ENCODE results near the gene ARID5A.
"Not testable (repeated sequence)": the region's sequence is repeated elsewhere in the genome, so short reads cannot be mapped to it uniquely, and the experiment has no call there.

Gene ARID5A

DNA sequence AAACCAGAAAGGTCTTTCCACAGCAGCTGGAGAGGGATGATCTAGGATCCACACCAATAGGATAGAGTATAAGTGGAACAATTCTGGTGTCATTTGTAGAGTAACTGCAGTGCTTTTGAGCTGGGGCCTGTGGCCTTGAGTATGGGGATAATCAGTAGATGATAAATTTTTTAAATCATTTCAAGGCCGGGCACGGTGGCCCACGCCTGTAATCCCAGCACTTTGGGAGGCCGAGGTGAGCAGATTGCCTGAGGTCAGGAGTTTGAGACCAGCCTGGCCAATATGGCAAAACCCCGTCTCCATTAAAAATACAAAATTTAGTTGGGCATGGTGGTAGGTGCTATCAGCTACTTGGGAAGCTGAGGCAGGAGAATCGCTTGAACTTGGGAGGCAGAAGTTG, 20.9 kb downstream of the ARID5A start:
- DNase-seq, result not testable (repeated sequence)

DNA sequence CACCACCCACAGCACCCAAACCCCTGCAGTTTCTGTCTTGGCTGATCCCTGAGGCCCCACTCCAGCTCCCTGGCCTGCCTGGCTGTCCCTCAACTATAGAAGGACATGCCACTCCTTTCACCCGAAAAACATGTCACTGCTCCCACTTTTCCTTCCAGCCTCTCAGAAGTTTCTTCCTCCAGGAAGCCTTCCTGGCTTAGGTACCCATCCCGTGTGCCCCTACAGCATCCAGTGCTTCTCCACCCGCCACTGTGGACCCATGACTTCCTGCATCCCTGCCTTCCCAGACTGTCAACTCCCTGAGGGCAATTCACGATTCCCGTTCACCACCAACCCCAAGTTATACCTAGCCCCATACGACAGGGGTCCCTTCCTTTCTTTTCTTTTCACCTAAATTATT, 21.5 kb downstream of the ARID5A start:
- DNase-seq, result no peak

DNA sequence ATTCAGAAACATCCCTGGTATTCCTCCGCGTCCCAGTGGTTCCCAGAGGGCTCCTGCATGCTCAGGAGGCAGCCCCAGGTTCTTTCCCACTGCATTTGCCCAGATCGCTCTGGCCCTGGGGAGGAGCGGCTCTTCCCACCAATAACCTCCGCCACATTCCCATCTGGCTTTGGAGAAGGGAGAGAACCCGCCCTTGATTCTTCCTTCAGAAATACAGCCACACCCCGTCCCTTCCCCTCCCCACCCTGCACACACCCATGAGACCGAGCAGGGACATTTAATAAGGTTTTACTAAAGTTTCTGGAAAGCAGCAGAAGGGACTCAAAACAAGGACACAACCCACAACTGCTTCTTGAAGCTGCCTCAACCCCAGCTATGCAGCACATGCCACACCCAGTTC, 21.9 kb downstream of the ARID5A start:
- no peak for DNase-seq

DNA sequence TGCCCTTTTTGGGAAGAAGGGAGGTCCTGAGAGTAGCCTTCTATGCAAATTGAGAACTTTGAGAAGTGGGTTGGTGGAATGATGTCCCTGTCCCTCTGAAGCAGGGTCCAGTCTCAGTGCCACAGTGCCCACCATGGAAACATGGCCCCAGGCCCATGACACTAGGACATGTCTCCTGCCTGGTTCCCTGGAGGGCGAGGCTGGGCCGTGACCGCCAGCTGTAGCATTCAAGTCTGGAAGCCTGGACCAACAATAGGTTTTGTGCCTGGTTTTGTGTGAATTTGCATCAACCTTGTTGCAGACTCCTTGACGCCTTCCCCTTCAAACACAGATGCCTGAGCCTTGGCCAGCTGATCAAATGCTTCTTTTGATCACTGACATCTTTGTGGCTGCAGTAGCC, 27.5 kb downstream of the ARID5A start:
- DNase-seq, result no peak

DNA sequence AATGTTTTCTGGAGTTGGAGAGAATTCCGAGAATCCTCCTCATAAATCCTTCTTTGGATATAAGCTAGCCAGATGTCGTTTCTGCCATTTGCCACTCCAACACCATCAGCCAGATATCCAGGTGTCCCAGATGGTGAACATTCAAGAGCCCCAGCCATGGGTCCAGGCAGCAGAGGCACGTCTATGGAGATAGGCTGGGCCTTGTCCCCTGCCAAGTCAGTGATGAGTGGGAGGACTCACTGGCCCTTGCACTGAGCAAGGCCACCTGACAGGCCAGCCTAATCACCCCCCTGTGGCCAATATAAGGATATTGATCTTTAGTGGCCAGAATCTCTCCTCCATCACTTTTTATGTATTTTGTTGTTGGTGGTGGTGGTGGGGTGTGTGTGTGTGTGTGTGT, 28.0 kb downstream of the ARID5A start:
- no peak for DNase-seq

DNA sequence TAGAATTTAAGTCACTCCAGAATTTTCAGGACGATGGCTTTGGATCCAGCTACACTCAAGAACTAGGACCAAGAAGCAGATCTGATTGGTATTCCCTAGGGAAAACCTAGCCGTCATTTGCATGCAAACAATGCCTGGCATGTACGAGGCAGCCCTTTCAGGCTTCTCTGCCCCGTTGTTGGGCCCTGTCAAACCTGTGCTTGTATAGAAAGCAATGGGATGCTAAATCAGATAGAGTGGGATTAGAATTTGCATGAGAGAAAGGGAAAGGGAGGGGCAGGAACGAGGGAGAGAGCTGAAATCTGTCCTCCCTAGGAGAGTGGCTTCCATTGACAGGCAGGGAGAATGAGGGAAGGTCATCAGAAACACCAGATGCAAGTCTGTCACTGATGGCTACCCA, 28.6 kb downstream of the ARID5A start:
- no peak for DNase-seq

DNA sequence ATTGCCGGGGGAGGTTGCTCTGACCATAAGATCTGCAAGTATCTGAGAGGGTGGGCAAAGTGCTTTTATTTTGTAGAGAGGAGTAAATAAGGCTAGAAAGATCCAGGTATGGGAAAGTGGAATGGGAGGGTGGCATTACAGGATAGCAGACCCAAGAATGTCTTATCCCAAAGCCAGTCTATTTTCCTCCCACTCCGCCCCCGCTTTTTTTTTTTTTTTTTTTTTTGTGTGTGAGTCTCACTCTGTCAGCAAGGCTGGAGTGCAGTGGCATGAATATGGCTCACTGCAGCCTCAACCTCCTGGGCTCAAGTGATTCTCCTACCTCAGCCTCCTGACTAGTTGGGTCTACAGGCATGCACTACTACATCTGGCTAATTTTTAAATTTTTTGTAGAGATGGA, 31.5 kb downstream of the ARID5A start:
- no peak for DNase-seq

DNA sequence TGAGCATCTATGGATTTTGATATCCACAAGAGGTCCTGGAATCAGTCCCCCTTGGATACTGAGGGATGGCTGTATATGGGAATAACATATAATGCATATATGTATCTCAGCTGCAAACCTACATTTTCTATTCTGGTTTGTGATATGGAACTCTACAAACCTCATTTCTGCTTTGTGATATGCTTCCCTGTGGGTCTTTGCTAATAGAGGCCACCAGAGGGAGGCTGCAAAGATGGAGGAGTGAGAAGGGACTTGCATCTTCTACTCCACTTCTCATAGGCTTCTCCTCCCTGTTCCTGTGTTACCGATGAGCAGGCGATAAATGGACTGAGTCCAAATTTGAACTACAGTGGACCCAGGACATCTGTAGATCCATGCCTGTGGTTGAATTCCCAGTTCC, 37.8 kb downstream of the ARID5A start:
- DNase-seq, result peak; percentile 7

DNA sequence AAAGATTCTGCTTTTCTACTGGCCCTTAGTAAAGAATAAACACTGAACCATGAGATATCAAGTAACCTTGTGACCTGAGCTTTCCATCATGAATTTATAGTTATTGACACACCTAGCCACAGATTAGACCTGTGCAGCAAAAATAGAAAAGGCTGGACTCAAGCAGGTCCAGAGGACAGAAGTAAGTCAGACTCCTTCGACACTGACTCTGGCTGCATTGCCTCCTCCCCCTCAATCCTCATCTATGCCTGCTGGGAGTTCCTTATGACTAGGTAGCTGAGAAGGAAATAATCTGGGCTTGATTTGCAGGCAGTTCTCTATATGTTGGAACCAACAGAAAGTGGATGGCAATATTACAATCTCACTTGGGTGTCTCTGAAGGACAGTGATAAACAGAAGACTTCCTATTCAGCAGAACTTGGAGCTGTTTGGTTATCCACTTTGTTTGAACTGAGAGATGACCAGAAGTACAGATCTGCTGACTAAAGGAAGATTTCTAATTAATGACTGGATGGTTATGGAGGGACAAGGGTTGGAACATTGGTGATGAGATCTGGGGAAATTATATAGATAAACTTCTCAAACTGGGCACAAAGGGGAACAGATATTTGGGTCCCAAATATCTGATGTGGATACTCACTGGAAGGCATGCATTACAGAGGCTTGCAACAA, 39.4 kb downstream of the ARID5A start:
- DNase-seq, result no peak

DNA sequence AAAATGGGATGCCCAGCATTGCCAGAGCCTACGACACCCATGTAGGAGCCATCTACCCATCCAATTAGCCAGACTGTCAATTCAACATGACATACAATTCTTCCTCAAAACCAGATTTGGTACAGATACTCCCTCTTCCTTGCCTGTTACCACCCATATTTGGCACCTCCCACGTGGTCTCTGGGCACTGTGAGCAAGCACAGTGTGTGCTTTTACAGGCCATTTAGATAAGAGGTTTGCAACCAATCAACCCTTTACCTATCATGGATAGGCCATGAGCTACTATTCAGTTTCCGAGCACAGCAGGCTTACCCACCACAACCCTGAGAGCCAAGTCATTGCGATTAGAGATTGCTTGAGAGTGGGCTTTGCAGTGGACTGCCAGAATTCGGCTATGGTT, 40.9 kb downstream of the ARID5A start:
- DNase-seq, result no peak

DNA sequence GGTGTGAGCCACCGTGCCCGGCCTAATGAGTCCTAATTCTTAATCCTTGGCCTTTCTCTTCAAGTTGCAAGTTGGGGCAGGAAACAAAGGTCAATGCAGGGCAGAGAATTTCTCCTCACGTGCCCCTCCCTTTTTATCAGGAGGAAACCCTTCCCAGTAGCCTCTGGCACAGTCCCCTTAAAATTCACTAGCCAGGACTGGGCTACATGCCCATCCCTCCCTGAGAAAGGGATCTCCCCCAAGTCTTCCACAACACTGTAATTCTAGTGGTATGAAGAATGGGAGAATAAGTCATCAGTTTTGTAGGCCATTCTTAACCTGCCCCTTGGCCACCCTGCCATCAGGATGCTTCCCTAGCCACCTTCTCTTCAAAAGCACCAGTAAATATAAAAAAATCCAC, 42.2 kb downstream of the ARID5A start:
- DNase-seq, result no peak

DNA sequence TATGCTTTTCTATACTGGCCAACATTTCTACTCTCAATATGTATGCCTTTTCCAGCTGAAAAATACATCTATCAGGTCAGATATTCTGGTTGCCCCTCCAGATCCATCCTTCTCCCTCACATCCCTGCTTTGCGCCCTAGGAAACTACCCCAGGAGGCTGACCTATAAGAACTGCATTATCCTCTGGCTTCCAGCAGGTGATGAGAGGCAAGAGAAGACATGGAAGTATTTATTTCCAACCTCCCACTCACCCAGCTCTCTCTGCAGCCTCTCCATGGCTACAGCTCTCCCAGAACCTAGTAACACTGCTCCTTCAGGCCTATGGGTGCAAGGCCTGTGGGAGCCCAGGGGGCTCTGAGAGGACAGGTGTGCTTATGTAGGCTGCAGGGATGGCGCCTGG, 42.9 kb downstream of the ARID5A start:
- no peak for DNase-seq

DNA sequence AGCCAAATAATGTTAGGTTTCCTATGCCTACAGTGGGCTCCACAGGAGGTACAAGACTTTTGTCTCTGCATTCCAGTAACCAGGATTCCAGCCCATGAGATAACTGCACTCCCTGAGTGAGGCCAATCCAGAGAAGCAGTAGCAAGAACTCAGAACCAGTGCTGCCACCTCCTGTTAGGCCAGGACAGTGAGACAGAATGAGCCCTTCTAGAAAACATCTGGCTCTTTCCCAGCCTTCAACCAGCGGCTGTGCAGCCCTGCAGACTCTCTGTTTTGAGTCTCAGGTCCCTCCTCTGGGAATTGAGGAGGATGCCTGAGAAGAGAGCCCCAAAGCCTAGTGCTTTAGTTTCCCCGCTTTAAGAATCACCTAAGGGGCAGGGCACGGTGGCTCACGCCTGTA, 44.2 kb downstream of the ARID5A start:
- peak; percentile 26 for DNase-seq

DNA sequence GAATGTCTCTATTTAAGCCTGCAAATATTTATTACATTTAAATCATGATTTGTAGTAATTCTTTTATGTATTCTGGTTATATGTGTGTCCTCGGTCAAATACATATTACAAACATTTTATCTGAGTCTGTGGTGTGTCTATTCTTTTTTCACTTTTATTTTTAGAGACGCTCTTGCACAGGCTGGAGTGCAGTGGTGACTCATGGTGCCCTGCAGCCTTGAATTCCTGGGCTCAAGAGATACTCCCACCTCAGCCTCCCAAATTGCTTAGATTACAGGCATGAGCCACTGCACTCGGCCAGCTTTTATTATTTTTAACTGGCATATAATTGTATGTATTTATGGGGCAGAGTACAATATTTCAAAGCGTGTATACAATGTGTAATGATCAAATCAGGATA, 47.5 kb downstream of the ARID5A start:
- no peak for DNase-seq

DNA sequence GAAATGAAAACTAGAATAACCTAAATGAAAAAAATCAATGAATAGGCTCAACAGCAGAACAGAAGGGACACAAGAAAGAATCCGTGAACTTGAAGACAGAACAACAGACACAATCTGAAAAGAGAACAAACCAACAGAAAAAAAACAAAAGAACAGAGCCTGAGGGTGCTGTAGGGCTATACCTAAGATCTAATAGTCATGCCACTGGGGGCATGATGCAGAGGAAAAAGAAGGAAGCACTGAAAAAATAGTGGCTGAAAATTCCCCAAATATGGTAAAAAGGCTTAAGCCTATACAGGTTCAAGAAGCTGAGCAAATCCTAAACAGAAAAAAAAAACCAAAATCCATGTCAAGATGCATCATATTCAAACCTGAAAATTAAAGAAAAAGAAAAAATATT, 51.3 kb downstream of the ARID5A start:
- peak; percentile 13 for DNase-seq

DNA sequence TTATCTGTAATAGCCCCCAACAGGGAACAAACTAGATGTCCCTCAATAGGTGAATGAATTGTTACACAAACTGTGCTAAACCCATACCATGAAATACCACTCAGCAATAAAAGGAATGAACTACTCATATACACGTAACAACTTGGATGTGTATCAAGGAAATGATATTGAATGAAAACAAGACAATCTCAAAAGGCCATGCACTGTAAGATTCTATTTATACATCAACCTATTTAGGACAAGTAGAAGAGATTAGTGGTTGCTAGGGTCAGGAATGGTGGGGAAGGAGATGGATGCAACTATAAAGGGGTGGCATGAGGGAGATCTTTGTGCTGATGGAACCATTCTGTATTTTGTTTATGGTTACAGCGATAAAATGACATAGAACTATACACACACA, 54.5 kb downstream of the ARID5A start:
- no peak for DNase-seq

DNA sequence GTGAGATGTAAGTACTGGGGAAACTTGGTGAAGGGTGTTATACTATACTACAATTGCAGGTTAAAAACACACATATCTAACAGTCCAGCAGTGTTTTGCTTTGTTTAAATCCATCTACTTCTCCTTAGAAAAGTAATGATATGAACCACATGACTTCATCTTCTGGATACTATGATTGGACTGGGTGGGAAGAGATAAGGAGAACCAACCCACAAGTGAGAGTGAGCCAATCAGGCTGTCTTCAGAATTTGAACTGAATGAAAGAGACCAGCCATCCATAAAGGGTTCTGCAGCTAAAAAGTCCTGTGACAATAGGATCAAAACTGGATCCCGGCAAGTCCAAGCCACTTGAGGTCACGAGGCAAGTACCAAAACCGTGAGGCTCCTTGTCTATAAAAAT, 54.9 kb downstream of the ARID5A start:
- no peak for DNase-seq

DNA sequence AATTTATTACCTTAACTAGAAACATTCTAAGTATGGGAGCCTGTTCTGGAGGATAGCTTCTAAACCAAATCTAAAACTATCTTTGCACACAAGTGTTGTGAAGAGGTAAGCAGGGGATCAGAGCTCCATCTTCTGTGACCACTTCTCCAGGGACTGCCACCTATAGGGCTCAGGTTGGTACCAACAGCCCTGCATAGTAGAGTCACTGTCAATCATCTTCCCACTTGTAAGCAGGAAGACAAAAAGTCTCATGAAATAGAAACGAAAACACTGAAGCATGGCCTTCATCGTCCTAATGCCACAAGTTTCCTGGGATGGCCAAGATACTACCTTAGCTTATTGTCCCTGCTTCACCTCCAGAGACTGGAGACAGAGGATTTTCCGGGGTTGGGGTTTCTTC, 57.7 kb downstream of the ARID5A start:
- DNase-seq, result no peak

DNA sequence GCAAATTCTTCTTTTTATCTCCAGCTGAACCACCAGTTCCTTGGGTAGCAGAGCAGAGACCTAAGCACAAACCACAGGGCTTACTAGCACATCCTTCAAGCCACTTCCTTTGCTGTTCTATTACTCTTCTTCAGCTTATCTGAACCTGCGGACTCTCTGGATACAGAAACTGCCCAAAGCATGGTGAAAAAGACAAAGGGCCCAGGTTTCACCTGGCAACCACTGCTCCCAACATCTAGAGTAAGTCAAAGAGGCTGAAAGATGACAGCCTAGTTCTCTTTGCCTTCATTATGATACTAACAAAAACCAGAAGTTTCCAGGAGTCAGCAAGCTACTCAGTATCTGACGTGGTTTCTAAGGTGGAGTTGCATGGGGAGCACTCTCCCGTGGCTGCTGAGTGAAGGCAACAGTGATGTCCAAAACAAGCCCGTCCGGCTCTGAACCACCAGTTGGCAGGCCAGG, 58.2 kb downstream of the ARID5A start:
- no peak for DNase-seq

DNA sequence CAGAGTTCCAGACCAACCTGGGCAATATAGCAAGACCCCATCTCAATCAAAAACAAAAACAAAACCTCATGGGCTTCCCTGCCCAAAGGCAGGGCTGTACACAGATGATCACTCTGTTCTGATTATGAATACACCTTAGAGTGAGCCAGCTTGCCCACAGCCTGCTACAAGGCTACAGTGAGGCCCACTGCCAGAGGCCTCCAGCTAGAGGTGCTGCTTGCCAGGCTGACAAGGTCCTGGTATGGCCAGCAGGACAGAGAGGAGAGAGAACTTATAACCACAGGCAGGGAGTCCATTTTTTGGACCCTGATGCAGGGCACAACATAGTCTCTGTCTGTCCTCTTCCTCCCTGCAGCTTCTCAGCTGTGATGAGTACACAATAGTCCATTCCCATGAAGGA, 60.0 kb downstream of the ARID5A start:
- no peak for DNase-seq

DNA sequence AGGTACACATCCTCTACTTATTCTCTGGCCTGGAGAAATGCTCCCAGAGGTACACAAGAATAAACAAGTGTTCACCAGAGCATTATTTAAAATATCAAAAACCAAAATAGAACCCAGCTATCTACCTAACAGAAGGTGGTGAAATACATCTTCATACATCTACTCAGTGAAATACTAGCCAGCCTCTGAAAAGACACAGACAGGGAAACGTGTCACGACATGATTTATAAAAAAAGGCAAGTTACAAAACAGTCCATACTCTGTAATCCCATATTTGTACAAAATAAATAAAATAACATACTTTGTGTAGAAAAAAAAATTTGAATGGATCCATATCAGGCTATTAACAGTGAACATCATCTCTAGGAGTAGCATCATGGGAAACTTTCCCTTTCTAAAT, 63.4 kb downstream of the ARID5A start:
- no peak for DNase-seq

DNA sequence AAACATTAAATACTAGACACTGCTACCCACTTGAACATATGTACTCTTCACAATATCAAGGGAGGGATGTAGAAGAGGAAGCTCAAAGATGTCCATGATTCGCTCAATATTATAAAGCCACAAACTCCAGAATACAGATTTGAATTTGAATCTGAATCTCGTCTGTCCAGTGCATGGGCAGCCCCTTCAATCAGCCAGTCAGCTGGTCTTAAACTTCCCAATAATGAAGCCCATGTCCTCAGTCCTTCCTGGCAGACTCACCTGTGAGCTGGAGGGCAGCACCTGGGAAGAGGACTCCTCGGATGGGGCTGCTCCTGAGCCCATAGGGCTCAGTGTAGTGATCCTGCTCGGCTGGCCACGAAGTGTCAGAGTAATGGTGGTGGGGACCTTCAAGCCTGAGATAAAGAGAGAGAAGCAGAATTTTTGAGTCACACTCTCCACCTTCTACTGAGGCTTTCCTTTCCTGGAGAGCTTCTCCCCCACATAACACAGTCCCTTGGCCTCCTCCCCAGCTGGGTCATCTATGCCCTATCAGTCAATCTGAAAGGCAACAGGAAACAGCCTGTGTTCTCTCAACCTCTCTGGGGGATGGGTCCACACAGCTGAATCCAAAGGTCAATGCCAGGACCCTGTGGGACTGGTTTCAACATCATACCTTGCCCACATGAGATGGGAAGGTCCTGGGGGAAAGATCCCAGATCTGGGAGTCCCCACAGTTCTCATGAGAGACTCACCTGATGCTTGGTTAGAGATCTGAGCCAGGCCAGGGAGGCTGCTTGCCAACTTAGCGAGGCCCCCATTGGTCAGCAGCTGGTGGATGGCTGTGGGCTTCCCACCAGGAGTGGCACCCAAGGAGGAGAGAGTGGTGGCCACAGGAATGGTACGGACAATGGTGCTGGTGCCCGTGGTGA, 65.1 kb downstream of the ARID5A start:
- DNase-seq, result no peak
